ENCODE data around the gene ZNF76.

ZNF76 gene

DNA sequence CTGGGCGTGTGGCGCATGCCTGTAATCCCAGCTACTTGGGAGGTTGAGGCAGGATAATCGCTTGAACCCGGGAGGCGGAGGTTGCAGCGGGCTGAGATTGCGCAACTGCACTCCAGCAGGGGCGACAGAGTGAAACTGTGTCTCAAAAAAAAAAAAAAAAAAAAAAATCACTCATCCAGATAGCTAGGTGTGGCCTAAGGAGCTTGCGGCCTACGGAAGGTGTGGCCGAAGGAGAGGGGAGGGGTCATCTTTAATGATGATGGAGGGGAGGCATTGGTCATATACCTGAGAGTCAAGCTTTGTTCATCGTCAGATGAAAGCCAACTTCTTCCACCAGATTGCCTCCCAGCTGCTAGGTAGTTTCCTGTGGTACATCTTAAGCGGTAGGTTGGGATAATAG is 82.0 kb downstream of the ZNF76 start:
- no peak for DNase-seq

DNA sequence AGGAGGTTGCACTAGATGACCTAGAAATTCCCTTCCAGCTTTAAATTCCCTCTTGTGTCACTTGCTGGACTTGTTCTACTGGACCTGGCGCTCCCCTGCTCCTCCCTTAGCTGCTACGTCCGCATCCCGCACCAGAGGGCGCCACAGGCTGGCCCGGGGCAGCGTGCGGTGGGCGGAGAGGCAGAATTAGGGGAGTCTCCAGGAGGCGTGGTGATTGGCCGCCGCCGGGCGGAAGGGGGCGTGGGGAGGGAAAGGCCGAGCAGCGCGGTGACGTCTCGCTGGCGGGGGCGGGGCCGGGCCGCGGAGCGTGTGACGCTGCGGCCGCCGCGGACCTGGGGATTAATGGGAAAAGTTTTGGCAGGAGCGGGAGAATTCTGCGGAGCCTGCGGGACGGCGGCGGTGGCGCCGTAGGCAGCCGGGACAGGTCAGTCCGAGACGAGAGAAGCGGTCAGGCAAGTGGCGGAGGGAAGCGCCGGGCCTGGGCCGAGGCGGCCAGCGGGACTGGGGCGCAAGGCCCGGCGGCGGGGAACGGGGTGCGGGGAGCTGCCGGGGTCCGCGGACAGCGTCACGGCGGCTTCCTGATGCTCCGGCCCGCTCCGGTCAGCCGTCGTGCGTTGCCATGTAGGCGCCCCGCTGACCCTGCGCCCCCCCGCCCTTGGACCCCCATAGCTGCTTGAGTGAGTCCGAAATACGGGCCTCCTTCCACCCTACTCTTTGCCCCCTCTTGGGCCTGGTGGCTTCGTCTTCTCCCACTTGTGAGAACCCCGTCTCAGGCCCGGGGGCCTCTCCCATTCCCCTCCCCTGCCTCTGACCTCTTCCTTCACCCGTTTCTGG is 82.9 kb downstream of the ZNF76 start, which contains the start of gene PPARD:
TSS of gene PPARD (plus strand) at position 301 of the 834 bp plus-strand sequence. CDS start 68,530 bp downstream, outside the sequence.
- peak; percentile 95 to 99 for DNase-seq

DNA sequence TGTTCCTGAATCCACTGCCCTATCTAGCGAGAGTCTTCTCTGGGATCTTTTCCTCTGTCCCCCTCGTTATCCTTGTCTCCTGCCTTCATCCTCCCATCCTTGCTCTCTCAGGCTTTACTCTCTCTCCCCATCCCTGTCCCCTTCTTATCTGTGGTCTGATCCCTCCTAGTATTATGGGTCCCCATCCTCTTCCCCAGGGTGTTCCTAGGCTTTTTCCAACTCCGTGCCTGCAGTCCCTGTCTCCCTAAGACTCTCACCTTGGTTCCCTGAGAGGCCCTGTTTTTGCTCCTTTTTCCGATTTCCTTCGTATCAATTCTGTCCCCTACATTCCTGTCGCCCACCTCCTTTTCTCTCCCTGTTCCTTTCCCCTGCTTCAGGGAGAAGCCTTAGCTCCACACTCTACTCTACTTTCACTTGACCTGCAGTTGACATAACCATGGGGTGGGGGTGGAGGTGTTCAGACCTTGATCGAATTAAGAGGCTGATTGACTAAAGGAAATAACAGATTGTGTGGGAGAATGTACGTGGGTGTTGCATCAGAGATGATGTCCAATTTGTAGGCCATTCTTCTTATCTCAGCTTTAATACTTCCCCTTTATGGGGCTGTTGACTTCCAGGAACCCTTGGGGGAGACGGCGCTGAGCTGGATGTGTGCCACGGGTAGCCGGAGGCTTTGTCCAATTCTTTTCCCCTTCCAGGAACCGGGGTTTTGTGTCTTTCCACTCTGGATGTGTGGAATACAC is 83.7 kb downstream of the ZNF76 start:
- no peak for DNase-seq

DNA sequence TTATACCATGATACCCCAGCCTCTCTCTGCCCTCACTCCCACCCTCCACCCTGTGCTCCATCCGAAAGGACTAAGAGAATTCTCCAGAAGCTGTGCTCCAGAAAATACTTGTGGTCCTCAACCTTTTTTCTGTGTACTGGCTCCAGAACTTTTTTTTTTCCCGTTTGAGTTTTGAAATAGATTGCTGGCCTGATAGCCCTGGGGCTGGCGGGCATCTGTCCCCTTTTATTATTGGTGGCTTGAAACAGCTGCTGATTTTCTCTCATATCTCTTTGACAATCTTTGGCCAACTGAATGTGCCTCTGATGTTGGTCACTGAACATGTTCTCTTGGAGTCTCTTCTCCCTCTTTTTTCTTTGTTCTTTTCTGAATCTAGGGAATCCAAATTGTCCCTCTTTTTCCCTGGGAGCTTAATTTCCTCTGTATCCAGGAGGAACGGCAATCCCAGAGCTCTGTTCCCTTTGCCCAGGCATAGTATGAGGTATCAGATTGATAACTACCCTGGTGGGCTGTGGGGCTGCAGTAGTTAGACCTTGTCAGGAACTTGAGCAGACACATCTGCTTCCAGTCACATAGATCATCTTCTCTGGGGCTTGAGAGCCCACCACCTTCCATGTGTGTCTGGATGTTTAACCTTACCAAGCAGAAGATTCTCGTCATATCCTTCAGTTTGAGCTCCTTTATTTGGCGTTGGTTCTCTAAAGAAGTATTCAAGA is 84.5 kb downstream of the ZNF76 start:
- DNase-seq = no peak

All from stimulated activated CD4-positive, alpha-beta T cell treated with anti-CD3 and anti-CD28 coated beads, Interleukin-4, amount 100 ng/mL, for 4 hours (primary cell).